Panc1 (cell line): ENCODE results near the gene ABLIM2.

ENCODE experiments used
- POLR2AphosphoS5 ChIP-seq: IDR thresholded peaks from 2 replicates; pipeline ENCODE4 v1.6.1; 2012; ENCODE audit warnings: mild to moderate bottlenecking, low read depth, low read length, moderate library complexity
- TF ChIP-seq, protein P1 (sequence below): fragments of 450-650 bp; IDR thresholded peaks from 2 replicates; pipeline ENCODE4 v1.5.1; 2017; ENCODE audit warnings: mild to moderate bottlenecking

DNA sequence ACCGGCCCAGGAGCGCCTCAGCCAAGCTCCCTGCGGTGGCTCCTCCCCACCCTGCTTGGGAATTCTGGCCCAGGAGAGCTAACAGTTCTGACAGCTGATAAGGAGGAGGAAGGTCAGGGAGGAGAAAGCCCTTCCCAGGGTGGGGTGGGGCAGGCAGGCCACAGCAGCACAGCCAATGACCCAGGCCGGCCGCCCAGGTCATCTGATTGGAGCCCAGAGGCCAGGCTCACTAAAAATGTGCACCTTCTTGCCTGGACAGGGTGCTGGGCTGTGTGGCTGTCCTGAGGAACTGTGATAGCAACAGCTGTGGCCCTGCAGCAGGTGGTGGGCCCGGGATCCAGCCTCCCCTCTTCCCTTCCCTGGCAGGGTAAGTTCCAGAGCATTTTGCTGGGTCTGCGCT lies 23.2 kb upstream of the ABLIM2 start:
- TF ChIP-seq, protein P1, sequence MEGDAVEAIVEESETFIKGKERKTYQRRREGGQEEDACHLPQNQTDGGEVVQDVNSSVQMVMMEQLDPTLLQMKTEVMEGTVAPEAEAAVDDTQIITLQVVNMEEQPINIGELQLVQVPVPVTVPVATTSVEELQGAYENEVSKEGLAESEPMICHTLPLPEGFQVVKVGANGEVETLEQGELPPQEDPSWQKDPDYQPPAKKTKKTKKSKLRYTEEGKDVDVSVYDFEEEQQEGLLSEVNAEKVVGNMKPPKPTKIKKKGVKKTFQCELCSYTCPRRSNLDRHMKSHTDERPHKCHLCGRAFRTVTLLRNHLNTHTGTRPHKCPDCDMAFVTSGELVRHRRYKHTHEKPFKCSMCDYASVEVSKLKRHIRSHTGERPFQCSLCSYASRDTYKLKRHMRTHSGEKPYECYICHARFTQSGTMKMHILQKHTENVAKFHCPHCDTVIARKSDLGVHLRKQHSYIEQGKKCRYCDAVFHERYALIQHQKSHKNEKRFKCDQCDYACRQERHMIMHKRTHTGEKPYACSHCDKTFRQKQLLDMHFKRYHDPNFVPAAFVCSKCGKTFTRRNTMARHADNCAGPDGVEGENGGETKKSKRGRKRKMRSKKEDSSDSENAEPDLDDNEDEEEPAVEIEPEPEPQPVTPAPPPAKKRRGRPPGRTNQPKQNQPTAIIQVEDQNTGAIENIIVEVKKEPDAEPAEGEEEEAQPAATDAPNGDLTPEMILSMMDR: no peak
- TF ChIP-seq POLR2AphosphoS5: no peak
